ENCODE results near the gene CPT1B. TPM values are rescaled to one million over a fixed set of nuclear protein-coding genes. Genes with fewer than 3 reads are reported as not detected.

Gene CPT1B
- total and polyA plus RNA-seq, 2 donors (not counting 3 experiments of a cell fraction or from before 2014, with no cell fraction given): 7.1 TPM

GRCh38 chr22:50597097-50597496 is 18.9 kb upstream of the CPT1B start:
- no peak overlapping the region for H3K4me2 ChIP-seq (ENCODE audit: insufficient read depth, low read length)
- no peak overlapping the region for H3K27ac ChIP-seq (ENCODE audit: insufficient read depth, low read depth, low read length)
- CTCF ChIA-PET: no interaction called here
- H4K20me1 ChIP-seq (replicated peaks; ENCODE audit: control insufficient read depth, extremely low read depth, insufficient read depth, low read length): no peaks in the 10 kb centered on the region
- H3K9me3 ChIP-seq (replicated peaks; ENCODE audit: control insufficient read depth, insufficient read depth, low read length): no peaks in the 10 kb centered on the region
- H3K27me3 ChIP-seq (ENCODE audit: control insufficient read depth in 2 of 2, insufficient read depth in 2 of 2, low read length in 2 of 2): peaks cover 8 to 20% of the 10 kb centered on the region in 2 experiments
- no peak overlapping the region for H3K4me3 ChIP-seq (replicated peaks in 1 of 3; ENCODE audit: insufficient read depth in 1 of 3, low read depth in 1 of 3, low read length in 3 of 3)
- no peaks in the 10 kb centered on the region for H3K36me3 ChIP-seq (ENCODE audit: control insufficient read depth in 2 of 2, extremely low read depth in 1 of 2, insufficient read depth in 2 of 2, low read length in 2 of 2)
- POLR2A ChIA-PET: no interaction called here
- no peaks in the 10 kb centered on the region for H3K4me1 ChIP-seq (ENCODE audit: control insufficient read depth, extremely low read depth, insufficient read depth, low read length)
- H3K79me2 ChIP-seq (ENCODE audit: control insufficient read depth, insufficient read depth, low read length): no peaks in the 10 kb centered on the region
- H3K9me1 ChIP-seq (replicated peaks; ENCODE audit: control insufficient read depth, extremely low read depth, insufficient read depth, low read length): no peaks in the 10 kb centered on the region
- no peak overlapping the region for H3K9ac ChIP-seq (replicated peaks; ENCODE audit: extremely low read depth, insufficient read depth, low read length)
- no peak overlapping the region for H2AFZ ChIP-seq (ENCODE audit: low read depth, low read length)
- TF ChIP-seq MAX (IDR thresholded peaks at IDR 0.05; ENCODE audit: insufficient read depth, insufficient read length): no peak
- no peak for TF ChIP-seq EZH2 (IDR thresholded peaks at IDR 0.05; ENCODE audit: borderline replicate concordance, low read depth, low read length, severe bottlenecking)
- TF ChIP-seq FOS (IDR thresholded peaks at IDR 0.05; ENCODE audit: borderline replicate concordance, insufficient read depth, low read length): no peak
- TF ChIP-seq POLR2AphosphoS5 (IDR thresholded peaks at IDR 0.05; ENCODE audit: insufficient read depth, low read depth, low read length): no peak
- no peak for TF ChIP-seq GATA2 (IDR thresholded peaks at IDR 0.05; ENCODE audit: insufficient read depth, insufficient read length, low read depth, low read length)
- TF ChIP-seq POLR2A (IDR thresholded peaks at IDR 0.05; ENCODE audit: low read depth, low read length): no peak
- no peak for TF ChIP-seq JUN (IDR thresholded peaks at IDR 0.05; ENCODE audit: borderline replicate concordance, insufficient read depth, insufficient read length, low read depth)
- no peak for TF ChIP-seq MYC (IDR thresholded peaks at IDR 0.05; ENCODE audit: low read depth, low read length)
- no peak for TF ChIP-seq CTCF (IDR thresholded peaks at IDR 0.05; ENCODE audit: extremely low read depth in 1 of 2, insufficient read depth in 1 of 2, low read depth in 1 of 2, low read length in 2 of 2)
- no peak for DNase-seq (ENCODE audit: low read depth, low spot score)
- no TSS peak for BruUV-seq (replicated peaks)
- no peak for FAIRE-seq
- dilution Hi-C loops (cut with MboI; ENCODE audit: extremely low pct_ligation_motif_present, low sequenced_read_pairs): no loop called here
- intact Hi-C loops (cut with micrococcal nuclease): no loop called here

Measured in endothelial cell of umbilical vein (primary cell).